Trophoblast cell (in vitro differentiated cells and primary cell): ENCODE results near the gene MRPS6.
A peak's percentile ranks its signal among the peaks of the same experiment; 100 is the strongest.

ENCODE experiments used
- DNase-seq, 2 donors: peaks; one replicate each; pipeline ENCODE4 v3.0.0-alpha.2; 2016
- H2AFZ ChIP-seq: 2 replicates; pipeline ENCODE4 v1.6.1; 2013; ENCODE audit warnings: low read length, moderate library complexity, mild to moderate bottlenecking; ENCODE audit not compliant: insufficient read depth, poor library complexity
- H2AK5ac ChIP-seq: 2 replicates; pipeline ENCODE4 v1.6.1; 2013; ENCODE audit warnings: mild to moderate bottlenecking, low read length
- H2BK120ac ChIP-seq: 2 replicates; pipeline ENCODE4 v1.6.1; 2013; ENCODE audit warnings: low read length, mild to moderate bottlenecking, moderate library complexity; ENCODE audit not compliant: insufficient read depth, poor library complexity
- H2BK12ac ChIP-seq: 2 replicates; pipeline ENCODE4 v1.6.1; 2013; ENCODE audit warnings: mild to moderate bottlenecking, low read length, moderate library complexity
- H2BK5ac ChIP-seq: 2 replicates; pipeline ENCODE4 v1.6.1; 2013; ENCODE audit warnings: low read length, low read depth, moderate library complexity, mild to moderate bottlenecking; ENCODE audit not compliant: poor library complexity
- H3K14ac ChIP-seq: 2 replicates; pipeline ENCODE4 v1.6.1; 2013; ENCODE audit warnings: mild to moderate bottlenecking, low read length
- H3K18ac ChIP-seq: 2 replicates; pipeline ENCODE4 v1.6.1; 2013; ENCODE audit warnings: mild to moderate bottlenecking, low read length
- H3K23ac ChIP-seq: 2 replicates; pipeline ENCODE4 v1.6.1; 2013; ENCODE audit warnings: low read length
- H3K27ac ChIP-seq: 2 replicates; pipeline ENCODE4 v1.5.1; 2013; ENCODE audit warnings: low read depth, mild to moderate bottlenecking, inconsistent platforms, low read length, moderate library complexity
- H3K27me3 ChIP-seq: 2 replicates; pipeline ENCODE4 v1.6.1; 2013; ENCODE audit warnings: inconsistent platforms, mild to moderate bottlenecking, low read length, moderate library complexity; ENCODE audit not compliant: insufficient read depth
- H3K36me3 ChIP-seq, 2 experiments: 1 replicate in 1 of 2; 2 replicates in 1 of 2; pipeline ENCODE4 v1.6.1; 2013; ENCODE audit warnings: low read length in 2 of 2, mild to moderate bottlenecking in 2 of 2, moderate library complexity in 1 of 2; ENCODE audit not compliant: insufficient read depth in 2 of 2, control insufficient read depth in 1 of 2
- H3K4ac ChIP-seq: 2 replicates; pipeline ENCODE4 v1.6.1; 2013; ENCODE audit warnings: low read depth, mild to moderate bottlenecking, low read length, moderate library complexity
- H3K4me1 ChIP-seq, 2 experiments: 1 replicate in 1 of 2; 2 replicates in 1 of 2; pipeline ENCODE4 v1.6.1; 2013; ENCODE audit warnings: low read length in 2 of 2, mild to moderate bottlenecking in 2 of 2, moderate library complexity in 1 of 2; ENCODE audit not compliant: insufficient read depth in 2 of 2, control insufficient read depth in 1 of 2
- H3K4me2 ChIP-seq: 2 replicates; pipeline ENCODE4 v1.6.1; 2013; ENCODE audit warnings: inconsistent platforms, mild to moderate bottlenecking, low read length, moderate library complexity
- H3K4me3 ChIP-seq: 2 replicates; pipeline ENCODE4 v1.5.1; 2013; ENCODE audit warnings: mild to moderate bottlenecking, low read depth, low read length, inconsistent platforms
- H3K79me1 ChIP-seq: one replicate; pipeline ENCODE4 v1.6.1; 2013; ENCODE audit warnings: low read length
- H3K79me2 ChIP-seq: 2 replicates; pipeline ENCODE4 v1.6.1; 2013; ENCODE audit warnings: low read length, mild to moderate bottlenecking; ENCODE audit not compliant: control insufficient read depth, insufficient read depth, poor library complexity
- H3K9ac ChIP-seq: 2 replicates; pipeline ENCODE4 v1.6.1; 2013; ENCODE audit warnings: mild to moderate bottlenecking, low read length
- H3K9me3 ChIP-seq: 2 replicates; pipeline ENCODE4 v1.6.1; 2013; ENCODE audit warnings: low read depth, mild to moderate bottlenecking, control low read depth, inconsistent platforms, low read length; ENCODE audit not compliant: insufficient read depth
- H4K12ac ChIP-seq: 2 replicates; pipeline ENCODE4 v1.6.1; 2013; ENCODE audit warnings: low read depth, mild to moderate bottlenecking, low read length, moderate library complexity
- H4K8ac ChIP-seq: 2 replicates; pipeline ENCODE4 v1.6.1; 2013; ENCODE audit warnings: low read depth, mild to moderate bottlenecking, low read length, moderate library complexity
- H4K91ac ChIP-seq: one replicate; pipeline ENCODE4 v1.6.1; 2013; ENCODE audit warnings: low read depth, mild to moderate bottlenecking, low read length, moderate library complexity
- WGBS: extraction: QIAGEN DNeasy Blood & Tissue Kit; methylation state at CpG from one replicate; pipeline ENCODE4 v1.1.7; 2013; ENCODE audit warnings: missing lambda C conversion rate; ENCODE audit not compliant: insufficient read length, insufficient coverage; ENCODE audit errors: extremely low coverage; 5-methylcytosine and 5-hydroxymethylcytosine counted together

The MRPS6 gene

GRCh38 chr21:34061983-34062382 lies 11.4 kb upstream of the MRPS6 start:
- DNase-seq = peak in 1 of 2 donors; percentile 44
- Histone ChIP-seq H3K27me3 (no peaks in the 10 kb centered on the region), H3K18ac (no peak overlapping the region), H3K14ac (no peak overlapping the region), H2BK120ac (no peak overlapping the region), H3K23ac (no peak overlapping the region), H4K12ac (no peak overlapping the region), H3K4ac (no peak overlapping the region), H2AFZ (no peak overlapping the region), H3K79me2 (no peaks in the 10 kb centered on the region), H4K91ac (no peak overlapping the region), H2AK5ac (no peak overlapping the region), H3K9me3 (no peaks in the 10 kb centered on the region), H3K36me3 (no peaks in the 10 kb centered on the region), H2BK5ac (no peak overlapping the region), H3K27ac (no peak overlapping the region), H3K9ac (no peak overlapping the region), H3K79me1 (no peaks in the 10 kb centered on the region), H3K4me1 (no peaks in the 10 kb centered on the region), H4K8ac (no peak overlapping the region), H3K4me2 (no peak overlapping the region), H3K4me3 (no peak overlapping the region), H2BK12ac (no peak overlapping the region)
- WGBS = no CpG with 5 or more reads among the region's 3 CpGs

GRCh38 chr21:34065027-34065426 lies 8.4 kb upstream of the MRPS6 start:
- Histone ChIP-seq H3K4ac (no peak overlapping the region), H3K79me2 (no peaks in the 10 kb centered on the region), H3K4me3 (no peak overlapping the region), H4K12ac (no peak overlapping the region), H3K27me3 (no peaks in the 10 kb centered on the region), H3K27ac (no peak overlapping the region), H3K4me2 (no peak overlapping the region), H4K91ac (no peak overlapping the region), H2BK5ac (no peak overlapping the region), H2AK5ac (no peak overlapping the region), H3K79me1 (no peaks in the 10 kb centered on the region), H3K36me3 (no peaks in the 10 kb centered on the region), H3K9me3 (no peaks in the 10 kb centered on the region), H3K18ac (no peak overlapping the region), H2BK120ac (no peak overlapping the region), H4K8ac (no peak overlapping the region), H3K14ac (no peak overlapping the region), H3K4me1 (no peaks in the 10 kb centered on the region), H2BK12ac (no peak overlapping the region), H3K9ac (no peak overlapping the region), H3K23ac (no peak overlapping the region), H2AFZ (no peak overlapping the region)
- no CpG with 5 or more reads among the region's 3 CpGs for WGBS
- DNase-seq = no peak

- no peak overlapping the region for H3K27ac ChIP-seq
- no peaks in the 10 kb centered on the region for H3K36me3 ChIP-seq
- no peak overlapping the region for H4K12ac ChIP-seq
- H2AK5ac ChIP-seq = no peak overlapping the region
- no peak overlapping the region for H3K18ac ChIP-seq
- no peak overlapping the region for H2BK120ac ChIP-seq
- peaks cover 4 to 6% of the 10 kb centered on the region in 2 experiments for H3K4me1 ChIP-seq
- WGBS = no CpG with 5 or more reads among the region's 9 CpGs
- no peak overlapping the region for H3K4ac ChIP-seq
- no peak overlapping the region for H4K8ac ChIP-seq
- peaks cover 19% of the 10 kb centered on the region for H3K79me1 ChIP-seq
- no peaks in the 10 kb centered on the region for H3K27me3 ChIP-seq
- H3K23ac ChIP-seq = no peak overlapping the region
- no peak overlapping the region for H3K4me2 ChIP-seq
- no peak overlapping the region for H3K9ac ChIP-seq
- no peak overlapping the region for H2AFZ ChIP-seq
- no peak overlapping the region for H4K91ac ChIP-seq
- no peak overlapping the region for H3K4me3 ChIP-seq
- H3K79me2 ChIP-seq = peaks cover 14% of the 10 kb centered on the region
- H2BK5ac ChIP-seq = no peak overlapping the region
- no peak for DNase-seq
- no peak overlapping the region for H3K14ac ChIP-seq
- no peak overlapping the region for H2BK12ac ChIP-seq
- H3K9me3 ChIP-seq = no peaks in the 10 kb centered on the region
Observed at GRCh38 chr21:34071683-34072082, 1.7 kb upstream of the MRPS6 start.

GRCh38 chr21:34072145-34073031 lies 990 bp upstream of the MRPS6 start:
- Histone ChIP-seq H3K36me3 (no peaks in the 10 kb centered on the region), H3K18ac (peak overlapping the region; percentile 97), H3K9me3 (no peaks in the 10 kb centered on the region), H4K12ac (peak overlapping the region; percentile 90), H3K79me1 (peaks cover 19% of the 10 kb centered on the region), H4K8ac (peak overlapping the region; percentile 87), H3K4ac (peak overlapping the region; percentile 87), H3K27ac (peak overlapping the region; percentile 78), H3K4me1 (peaks cover 4 to 6% of the 10 kb centered on the region in 2 experiments), H2BK120ac (peak overlapping the region; percentile 87), H2BK5ac (peak overlapping the region; percentile 68), H3K79me2 (peaks cover 14% of the 10 kb centered on the region), H3K14ac (peak overlapping the region; percentile 95), H2AK5ac (peak overlapping the region; percentile 43), H3K4me2 (peak overlapping the region; percentile 87), H3K9ac (peak overlapping the region; percentile 28), H2BK12ac (peak overlapping the region; percentile 1), H4K91ac (peak overlapping the region; percentile 97), H3K4me3 (peak overlapping the region; percentile 74), H2AFZ (peak overlapping the region; percentile 95), H3K27me3 (no peaks in the 10 kb centered on the region), H3K23ac (no peak overlapping the region)
- DNase-seq = peak in 1 of 2 donors; percentile 16
- no CpG with 5 or more reads among the region's 32 CpGs for WGBS
